ENCODE data around the gene SHISA2. TPM values are rescaled to one million over a fixed set of nuclear protein-coding genes. Genes with fewer than 3 reads are reported as not detected.

The SHISA2 gene
- total RNA-seq, 1 experiment from 2014 or later: 20.5 TPM

GRCh38 chr13:26050568-26051230 lies 1.1 kb downstream of the SHISA2 start (continued):
- no peak; the same call in none of the 2 replicates for TF ChIP-seq ARID4B (CRISPR knock-in tag; IDR thresholded peaks at IDR 0.05; ENCODE audit: borderline replicate concordance)
- TF ChIP-seq USF1 (CRISPR knock-in tag; IDR thresholded peaks at IDR 0.05): 0 out of 2 replicates have a peak, but pooled peaks have one; percentile 50
- TF ChIP-seq ZNF219 (CRISPR knock-in tag; IDR thresholded peaks at IDR 0.05; ENCODE audit: borderline replicate concordance): no peak; the same call in 1 of the 2 replicates
- peak; percentile 82; the same call in 1 of the 2 replicates for TF ChIP-seq SMAD3 (CRISPR knock-in tag; IDR thresholded peaks at IDR 0.05; ENCODE audit: borderline replicate concordance)
- TF ChIP-seq GTF2I (CRISPR knock-in tag; conservative IDR thresholded peaks at IDR 0.05): no peak
- TF ChIP-seq CDX4 (CRISPR knock-in tag; IDR thresholded peaks at IDR 0.05; ENCODE audit: borderline replicate concordance): no peak
- TF ChIP-seq TCF7 (CRISPR knock-in tag; IDR thresholded peaks at IDR 0.05; ENCODE audit: low read depth): 0 out of 2 replicates have a peak, but pooled peaks have one; percentile 68
- peak; percentile 89; the same call in 1 of the 2 replicates for TF ChIP-seq HMGXB4 (CRISPR knock-in tag; IDR thresholded peaks at IDR 0.05)
- TF ChIP-seq ATF6 (CRISPR knock-in tag; IDR thresholded peaks at IDR 0.05): no peak
- 0 out of 2 replicates have a peak, but pooled peaks have one; percentile 4 for TF ChIP-seq E2F4 (CRISPR knock-in tag; IDR thresholded peaks at IDR 0.05; ENCODE audit: borderline replicate concordance, low read depth)
- peak; percentile 51; the same call in 1 of the 2 replicates for TF ChIP-seq ZBTB43 (CRISPR knock-in tag; IDR thresholded peaks at IDR 0.05)
- peak; percentile 93 for TF ChIP-seq ZBTB21 (CRISPR knock-in tag; IDR thresholded peaks at IDR 0.05; ENCODE audit: borderline replicate concordance)
- TF ChIP-seq NR3C1 (CRISPR knock-in tag; conservative IDR thresholded peaks at IDR 0.05; ENCODE audit: low read depth): peak; percentile 62; the same call in 1 of the 2 replicates
- TF ChIP-seq KAT7 (CRISPR knock-in tag; IDR thresholded peaks at IDR 0.05; ENCODE audit: borderline replicate concordance): peak; percentile 96
- peak; percentile 93; the same call in 1 of the 2 replicates for TF ChIP-seq MLX (CRISPR knock-in tag; IDR thresholded peaks at IDR 0.05)
- TF ChIP-seq ZSCAN18 (CRISPR knock-in tag; IDR thresholded peaks at IDR 0.05): no peak
- TF ChIP-seq FOXJ3 (CRISPR knock-in tag; IDR thresholded peaks at IDR 0.05; ENCODE audit: borderline replicate concordance): no peak
- TF ChIP-seq ERG (CRISPR knock-in tag; IDR thresholded peaks at IDR 0.05): no peak

Data from WTC11 (cell line).